ENCODE measurements around the gene MRPL42.

The MRPL42 gene

GRCh38 chr12:93467351-93468007 lies at the start of gene MRPL42:
MRPL42 (plus strand) TSS chr12:93467514; CDS start chr12:93469286, 1,772 bp downstream.
- peak; percentile 91 for DNase-seq
- H3K9me3 Mint-ChIP-seq = no peaks in the 10 kb centered on the region
- TF ChIP-seq CTCF (IDR thresholded peaks at IDR 0.05) = peak; percentile 52
- H3K27me3 Mint-ChIP-seq (ENCODE audit: low read depth, poor library complexity) = peaks cover 2% of the 10 kb centered on the region
- H3K4me1 Mint-ChIP-seq = peaks cover 31% of the 10 kb centered on the region
- H3K36me3 Mint-ChIP-seq (ENCODE audit: low read depth) = peaks cover 28% of the 10 kb centered on the region
- peak within 1 kb of the TSS; percentile 96 for H3K4me3 Mint-ChIP-seq
- peak within 1 kb of the TSS; percentile 99 for H3K27ac Mint-ChIP-seq

- Mint-ChIP-seq H3K4me3 (no peak overlapping the region), H3K27ac (no peak overlapping the region), H3K9me3 (no peaks in the 10 kb centered on the region), H3K36me3 (ENCODE audit: low read depth) (peaks cover 22% of the 10 kb centered on the region), H3K27me3 (ENCODE audit: low read depth, poor library complexity) (peaks cover 4% of the 10 kb centered on the region), H3K4me1 (peaks cover 28% of the 10 kb centered on the region)
- TF ChIP-seq CTCF (IDR thresholded peaks at IDR 0.05) = no peak
- no peak for DNase-seq
Measured at GRCh38 chr12:93417967-93418480, 49.3 kb upstream of the MRPL42 start.

GRCh38 chr12:93419388-93420034 lies 47.8 kb upstream of the MRPL42 start:
- H3K4me1 Mint-ChIP-seq = peaks cover 30% of the 10 kb centered on the region
- H3K27me3 Mint-ChIP-seq (ENCODE audit: low read depth, poor library complexity) = peaks cover 4% of the 10 kb centered on the region
- no peak overlapping the region for H3K4me3 Mint-ChIP-seq
- no peak for DNase-seq
- TF ChIP-seq CTCF (IDR thresholded peaks at IDR 0.05) = peak; percentile 58
- no peak overlapping the region for H3K27ac Mint-ChIP-seq
- no peaks in the 10 kb centered on the region for H3K9me3 Mint-ChIP-seq
- peaks cover 12% of the 10 kb centered on the region for H3K36me3 Mint-ChIP-seq (ENCODE audit: low read depth)

- Mint-ChIP-seq H3K9me3 (no peaks in the 10 kb centered on the region), H3K36me3 (ENCODE audit: low read depth) (no peaks in the 10 kb centered on the region), H3K27ac (peak overlapping the region; percentile 74), H3K4me3 (no peak overlapping the region), H3K4me1 (peaks cover 48% of the 10 kb centered on the region), H3K27me3 (ENCODE audit: low read depth, poor library complexity) (peaks cover 4% of the 10 kb centered on the region)
- DNase-seq = no peak
- no peak for TF ChIP-seq CTCF (IDR thresholded peaks at IDR 0.05)
Measured at GRCh38 chr12:93422050-93422449, 45.3 kb upstream of the MRPL42 start.

- Mint-ChIP-seq H3K27me3 (ENCODE audit: low read depth, poor library complexity) (no peaks in the 10 kb centered on the region), H3K36me3 (ENCODE audit: low read depth) (peaks cover 20% of the 10 kb centered on the region), H3K27ac (peak overlapping the region; percentile 79), H3K4me1 (peaks cover 46% of the 10 kb centered on the region), H3K4me3 (no peak overlapping the region), H3K9me3 (no peaks in the 10 kb centered on the region)
- no peak for TF ChIP-seq CTCF (IDR thresholded peaks at IDR 0.05)
- DNase-seq = no peak
Measured at GRCh38 chr12:93425736-93426411, 41.4 kb upstream of the MRPL42 start.
